Measurements from ENCODE around the gene TM7SF2.

The TM7SF2 gene

GRCh38 chr11:65095427-65095826 is 16.2 kb upstream of the TM7SF2 start:
- DNase-seq, result no peak

- DNase-seq, result peak; percentile 65
These were observed 15.5 kb upstream of the TM7SF2 start, which contains the start of gene VPS51 for GRCh38 chr11:65095974-65096806. TSS of gene VPS51 (plus strand) at chr11:65096214. CDS start at chr11:65096251, 37 bp downstream.

- DNase-seq, result no peak
These were observed 14.7 kb upstream of the TM7SF2 start for GRCh38 chr11:65096926-65097325.

- no peak for DNase-seq
These were observed 10.9 kb upstream of the TM7SF2 start for GRCh38 chr11:65100674-65101350.

GRCh38 chr11:65102142-65103095 is 9.3 kb upstream of the TM7SF2 start:
- no peak for DNase-seq

- no peak for DNase-seq
These were observed 8.2 kb upstream of the TM7SF2 start for GRCh38 chr11:65103476-65103875.

GRCh38 chr11:65104628-65105027 is 7.0 kb upstream of the TM7SF2 start:
- DNase-seq, result no peak

- no peak for DNase-seq
These were observed 4.6 kb upstream of the TM7SF2 start for GRCh38 chr11:65107078-65107477.

GRCh38 chr11:65107751-65108468 is 3.8 kb upstream of the TM7SF2 start:
- no peak for DNase-seq

- no peak for DNase-seq
These were observed 3.1 kb upstream of the TM7SF2 start for GRCh38 chr11:65108469-65109123.

GRCh38 chr11:65109231-65110198 is 2.2 kb upstream of the TM7SF2 start:
- DNase-seq, result no peak

GRCh38 chr11:65110354-65110861 is 1.3 kb upstream of the TM7SF2 start:
- DNase-seq, result peak; percentile 78

GRCh38 chr11:65111159-65111743 is 421 bp upstream of the TM7SF2 start:
- DNase-seq, result no peak

GRCh38 chr11:65112546-65113360 is 1.1 kb downstream of the TM7SF2 start:
- peak; percentile 29 for DNase-seq

- DNase-seq, result no peak
These were observed 1.7 kb downstream of the TM7SF2 start for GRCh38 chr11:65113361-65113756.

GRCh38 chr11:65113839-65114238 is 2.2 kb downstream of the TM7SF2 start:
- DNase-seq, result no peak

- DNase-seq, result no peak
These were observed 3.0 kb downstream of the TM7SF2 start for GRCh38 chr11:65114538-65115171.

- no peak for DNase-seq
These were observed 3.9 kb downstream of the TM7SF2 start for GRCh38 chr11:65115361-65116082.
